NCI-H524 treated with DMSO at 0.1 percent for 48 hours (cell line): Measurements from ENCODE around the gene IRAK1.

ENCODE experiments used
- DNase-seq: peaks from one replicate; lab custom pipeline; 2025; lab: John Stamatoyannopoulos, UW

The IRAK1 gene

GRCh38 chrX:154019061-154019621 is 561 bp downstream of the IRAK1 start:
- DNase-seq = no peak

- no peak for DNase-seq
These were observed 1.1 kb downstream of the IRAK1 start for GRCh38 chrX:154018518-154019060.

- no peak for DNase-seq
These were observed 1.8 kb downstream of the IRAK1 start for GRCh38 chrX:154017766-154018517.

- DNase-seq = no peak
These were observed 3.2 kb downstream of the IRAK1 start for GRCh38 chrX:154016366-154017076.

- DNase-seq = no peak
These were observed 4.0 kb downstream of the IRAK1 start for GRCh38 chrX:154015581-154016264.

GRCh38 chrX:154014429-154015380 is 5.0 kb downstream of the IRAK1 start:
- DNase-seq = no peak

- no peak for DNase-seq
These were observed 5.9 kb downstream of the IRAK1 start for GRCh38 chrX:154013614-154014360.

GRCh38 chrX:154013001-154013421 is 6.7 kb downstream of the IRAK1 start:
- DNase-seq = no peak

GRCh38 chrX:154012336-154012991 is 7.2 kb downstream of the IRAK1 start:
- DNase-seq = no peak

- DNase-seq = no peak
These were observed 8.0 kb downstream of the IRAK1 start for GRCh38 chrX:154011376-154012335.

GRCh38 chrX:154010330-154011087 is 9.2 kb downstream of the IRAK1 start:
- DNase-seq = no peak

GRCh38 chrX:154008521-154008920 is 11.2 kb downstream of the IRAK1 start:
- no peak for DNase-seq

- DNase-seq = no peak
These were observed 12.8 kb downstream of the IRAK1 start for GRCh38 chrX:154006947-154007346.

- no peak for DNase-seq
These were observed 15.4 kb downstream of the IRAK1 start for GRCh38 chrX:154004315-154004714.

- no peak for DNase-seq
These were observed 17.4 kb downstream of the IRAK1 start for GRCh38 chrX:154002215-154002719.

- DNase-seq = no peak
These were observed 19.7 kb downstream of the IRAK1 start for GRCh38 chrX:154000051-154000450.

- no peak for DNase-seq
These were observed 20.2 kb downstream of the IRAK1 start for GRCh38 chrX:153999359-154000037.
